ENCODE data around the gene CAMK1D.
"Not testable (repeated sequence)": the region's sequence is repeated elsewhere in the genome, so short reads cannot be mapped to it uniquely, and the experiment has no call there.

The CAMK1D gene

GRCh38 chr10:12333380-12334185, 15.8 kb upstream of the CAMK1D start:
- peak; percentile 90 for DNase-seq (ENCODE audit: extremely low read depth, low read depth)
- no peak for TF ChIP-seq CTCF (IDR thresholded peaks at IDR 0.05; ENCODE audit: low read depth, low read length)

GRCh38 chr10:12334186-12334530, 15.2 kb upstream of the CAMK1D start:
- TF ChIP-seq CTCF (IDR thresholded peaks at IDR 0.05; ENCODE audit: low read depth, low read length) = no peak
- no peak for DNase-seq (ENCODE audit: extremely low read depth, low read depth)

GRCh38 chr10:12335169-12335568, 14.2 kb upstream of the CAMK1D start:
- DNase-seq (ENCODE audit: extremely low read depth, low read depth) = not testable (repeated sequence)

GRCh38 chr10:12337453-12338372, 11.6 kb upstream of the CAMK1D start:
- no peak for DNase-seq (ENCODE audit: extremely low read depth, low read depth)
- no peak for TF ChIP-seq CTCF (IDR thresholded peaks at IDR 0.05; ENCODE audit: low read depth, low read length)

GRCh38 chr10:12338981-12339380, 10.4 kb upstream of the CAMK1D start:
- DNase-seq (ENCODE audit: extremely low read depth, low read depth) = no peak
- TF ChIP-seq CTCF (IDR thresholded peaks at IDR 0.05; ENCODE audit: low read depth, low read length) = no peak

GRCh38 chr10:12340371-12340770, 9.0 kb upstream of the CAMK1D start:
- DNase-seq (ENCODE audit: extremely low read depth, low read depth) = no peak
- TF ChIP-seq CTCF (IDR thresholded peaks at IDR 0.05; ENCODE audit: low read depth, low read length) = no peak

GRCh38 chr10:12340937-12341336, 8.4 kb upstream of the CAMK1D start:
- TF ChIP-seq CTCF (IDR thresholded peaks at IDR 0.05; ENCODE audit: low read depth, low read length) = no peak
- no peak for DNase-seq (ENCODE audit: extremely low read depth, low read depth)

Measured in AG09319 (cell line).